Smooth muscle cell (in vitro differentiated cells): ENCODE results near the gene C1orf87. TPM values are rescaled to one million over a fixed set of nuclear protein-coding genes. Genes with fewer than 3 reads are reported as not detected.

Experiments used
- DNase-seq: peaks from one replicate; lab custom pipeline; 2025; ENCODE audit not compliant: unreplicated experiment; lab: John Stamatoyannopoulos, UW
- H2AFZ ChIP-seq: fragments of 200-600 bp; sonication (generic); 2 replicates; pipeline ENCODE4 v1.6.0; 2016; ENCODE audit warnings: antibody characterized with exemption, low read depth, mild to moderate bottlenecking
- H3F3A ChIP-seq: fragments of 200-600 bp; sonication (generic); 2 replicates; pipeline ENCODE4 v1.6.0; 2017; ENCODE audit warnings: antibody characterized with exemption, low read depth
- H3K27ac ChIP-seq: fragments of 200-600 bp; sonication (generic); 2 replicates; pipeline ENCODE4 v1.5.1; 2016; ENCODE audit warnings: low read depth, mild to moderate bottlenecking
- H3K27me3 ChIP-seq: fragments of 200-600 bp; sonication (generic); 2 replicates; pipeline ENCODE4 v1.6.1; 2016; ENCODE audit warnings: low read depth, mild to moderate bottlenecking
- H3K36me3 ChIP-seq: fragments of 200-600 bp; sonication (generic); 2 replicates; pipeline ENCODE4 v1.5.1; 2016; ENCODE audit warnings: low read depth
- H3K4me1 ChIP-seq: fragments of 200-600 bp; sonication (generic); 2 replicates; pipeline ENCODE4 v1.5.1; 2016; ENCODE audit warnings: low read depth
- H3K4me2 ChIP-seq: fragments of 200-600 bp; sonication (generic); 2 replicates; pipeline ENCODE4 v1.6.0; 2016; ENCODE audit warnings: mild to moderate bottlenecking
- H3K4me3 ChIP-seq: fragments of 200-600 bp; sonication (generic); 2 replicates; pipeline ENCODE4 v1.5.1; 2016; ENCODE audit warnings: mild to moderate bottlenecking
- H3K79me2 ChIP-seq: fragments of 200-600 bp; sonication (generic); 2 replicates; pipeline ENCODE4 v1.6.0; 2016; ENCODE audit warnings: low read depth, mild to moderate bottlenecking
- H3K9ac ChIP-seq: fragments of 200-600 bp; sonication (generic); 2 replicates; pipeline ENCODE4 v1.6.0; 2016; ENCODE audit warnings: low read depth
- H3K9me3 ChIP-seq: fragments of 200-600 bp; sonication (generic); replicated peaks from 2 replicates; pipeline ENCODE4 v1.5.1; 2016; ENCODE audit warnings: low read depth
- H4K20me1 ChIP-seq: fragments of 200-600 bp; sonication (generic); 2 replicates; pipeline ENCODE4 v1.6.0; 2016; ENCODE audit warnings: low read depth
- WGBS: methylation state at CpG from one replicate; pipeline ENCODE4 v1.1.7; 2016; ENCODE audit warnings: low lambda C conversion rate; 5-methylcytosine and 5-hydroxymethylcytosine counted together
- polyA plus RNA-seq: library from polyadenylated mRNA; unstranded; fragments of >200 nt; fragmentation: Nextera tagmentation; extraction: Ambion mirVana; gene quantifications from 2 replicates; pipeline ENCODE4 v1.2.1, GENCODE V29; 2016
- total RNA-seq: library from RNA; depleted of rRNA; stranded (reverse); fragments of >200 nt; gene quantifications from 2 replicates; pipeline ENCODE4 v1.2.3, GENCODE V29; 2014
- TF ChIP-seq, protein P1 (sequence below): fragments of 200-600 bp; sonication (generic); IDR thresholded peaks from 2 replicates; pipeline ENCODE4 v1.5.1; 2017; ENCODE audit warnings: borderline replicate concordance, mild to moderate bottlenecking, antibody characterized with exemption; ENCODE audit not compliant: insufficient read depth, poor library complexity, severe bottlenecking

The C1orf87 gene
- total and polyA plus RNA-seq, 2 experiments from 2014 or later, result not detected

DNA sequence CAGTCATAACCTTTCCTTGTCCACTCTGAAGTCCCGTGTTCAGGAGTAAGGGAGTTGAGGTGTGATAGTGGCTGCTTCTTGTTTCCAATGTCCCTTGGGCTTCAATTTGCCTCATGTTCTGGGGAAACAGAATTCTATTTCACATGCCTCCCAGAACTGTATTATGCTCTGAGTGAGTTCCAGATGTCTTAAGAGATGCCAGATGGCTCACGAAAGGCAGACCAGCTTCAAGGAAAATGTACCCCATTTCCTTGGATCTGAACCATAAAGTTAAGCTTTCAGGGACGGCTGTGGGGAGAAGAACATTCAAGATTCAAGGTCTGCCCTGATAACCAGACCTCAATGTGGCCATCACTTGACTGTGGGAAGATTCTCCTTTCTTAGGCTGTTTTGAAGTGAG lies 42.4 kb downstream of the C1orf87 start:
- H3K27me3 ChIP-seq, result no peaks in the 10 kb centered on the region
- DNase-seq, result no peak
- no peaks in the 10 kb centered on the region for H3F3A ChIP-seq
- H3K79me2 ChIP-seq, result no peaks in the 10 kb centered on the region
- H3K4me1 ChIP-seq, result no peaks in the 10 kb centered on the region
- no peak overlapping the region for H3K9ac ChIP-seq
- no peak overlapping the region for H3K27ac ChIP-seq
- no peaks in the 10 kb centered on the region for H3K9me3 ChIP-seq
- TF ChIP-seq, protein P1, sequence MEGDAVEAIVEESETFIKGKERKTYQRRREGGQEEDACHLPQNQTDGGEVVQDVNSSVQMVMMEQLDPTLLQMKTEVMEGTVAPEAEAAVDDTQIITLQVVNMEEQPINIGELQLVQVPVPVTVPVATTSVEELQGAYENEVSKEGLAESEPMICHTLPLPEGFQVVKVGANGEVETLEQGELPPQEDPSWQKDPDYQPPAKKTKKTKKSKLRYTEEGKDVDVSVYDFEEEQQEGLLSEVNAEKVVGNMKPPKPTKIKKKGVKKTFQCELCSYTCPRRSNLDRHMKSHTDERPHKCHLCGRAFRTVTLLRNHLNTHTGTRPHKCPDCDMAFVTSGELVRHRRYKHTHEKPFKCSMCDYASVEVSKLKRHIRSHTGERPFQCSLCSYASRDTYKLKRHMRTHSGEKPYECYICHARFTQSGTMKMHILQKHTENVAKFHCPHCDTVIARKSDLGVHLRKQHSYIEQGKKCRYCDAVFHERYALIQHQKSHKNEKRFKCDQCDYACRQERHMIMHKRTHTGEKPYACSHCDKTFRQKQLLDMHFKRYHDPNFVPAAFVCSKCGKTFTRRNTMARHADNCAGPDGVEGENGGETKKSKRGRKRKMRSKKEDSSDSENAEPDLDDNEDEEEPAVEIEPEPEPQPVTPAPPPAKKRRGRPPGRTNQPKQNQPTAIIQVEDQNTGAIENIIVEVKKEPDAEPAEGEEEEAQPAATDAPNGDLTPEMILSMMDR, result no peak
- H4K20me1 ChIP-seq, result no peaks in the 10 kb centered on the region
- H3K36me3 ChIP-seq, result no peaks in the 10 kb centered on the region
- peak overlapping the region; percentile 5 for H3K4me2 ChIP-seq
- H3K4me3 ChIP-seq, result no peak overlapping the region
- no peak overlapping the region for H2AFZ ChIP-seq
- 35% methylated on average over 3 of the region's 3 CpGs for WGBS

DNA sequence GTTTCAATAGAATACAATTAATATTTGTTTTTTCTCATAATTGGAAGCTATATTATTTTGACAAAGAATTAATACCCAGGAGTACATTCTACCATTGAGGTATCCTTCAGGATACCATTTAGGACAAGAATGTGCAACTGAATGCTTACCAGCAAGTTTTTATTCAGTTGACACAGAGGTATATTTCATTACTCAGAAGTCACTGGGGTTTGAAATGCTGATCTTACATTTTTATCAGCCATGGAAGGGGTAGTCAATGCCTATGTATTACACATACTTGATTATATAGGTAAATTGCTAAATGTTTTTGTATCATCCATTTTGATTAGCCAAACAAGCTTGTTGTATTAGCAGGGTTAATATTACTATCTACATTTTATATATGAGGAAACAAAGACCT lies 48.0 kb downstream of the C1orf87 start:
- H3K9ac ChIP-seq, result no peak overlapping the region
- no peaks in the 10 kb centered on the region for H3K9me3 ChIP-seq
- no peaks in the 10 kb centered on the region for H3K4me1 ChIP-seq
- no peaks in the 10 kb centered on the region for H3K36me3 ChIP-seq
- DNase-seq, result no peak
- H3K27me3 ChIP-seq, result peaks cover 5% of the 10 kb centered on the region
- TF ChIP-seq, protein P1, result no peak
- no peaks in the 10 kb centered on the region for H3F3A ChIP-seq
- H2AFZ ChIP-seq, result no peak overlapping the region
- H3K4me2 ChIP-seq, result no peak overlapping the region
- no peaks in the 10 kb centered on the region for H4K20me1 ChIP-seq
- no peak overlapping the region for H3K4me3 ChIP-seq
- no peaks in the 10 kb centered on the region for H3K79me2 ChIP-seq
- no peak overlapping the region for H3K27ac ChIP-seq

DNA sequence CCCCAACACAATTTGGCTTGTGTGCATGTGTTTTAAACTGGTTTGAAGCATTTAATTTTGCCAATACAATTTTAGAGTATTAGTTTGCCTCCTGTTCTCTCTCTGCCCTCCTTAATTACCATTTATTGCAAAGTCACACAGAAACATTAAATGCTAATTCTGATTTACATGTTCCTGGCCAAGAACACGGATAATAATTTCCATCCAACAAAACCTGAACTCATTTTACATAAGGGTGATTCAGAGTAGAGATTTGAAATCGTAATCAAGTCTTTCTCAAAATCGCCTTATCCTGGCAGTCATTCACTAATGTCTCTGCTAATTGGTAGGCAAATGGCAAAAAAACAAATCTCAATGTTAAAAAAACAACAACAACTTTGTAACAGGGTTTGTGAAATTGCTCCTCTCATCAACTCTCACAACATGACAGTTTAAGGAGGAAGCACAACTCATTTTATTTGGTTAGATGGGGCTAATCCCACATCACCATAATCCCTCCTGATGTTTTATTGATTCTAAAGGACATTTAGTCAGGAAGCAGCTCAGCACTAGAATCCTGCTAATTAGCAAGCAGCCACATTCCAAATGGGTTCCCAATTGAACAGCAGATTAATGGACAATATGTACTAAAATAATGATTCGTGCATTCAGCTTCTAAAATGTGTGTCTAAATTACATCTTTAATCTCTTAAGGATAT lies 55.9 kb downstream of the C1orf87 start:
- TF ChIP-seq, protein P1, result no peak
- Histone ChIP-seq H3K9ac (no peak overlapping the region), H3K27ac (no peak overlapping the region), H3K79me2 (no peaks in the 10 kb centered on the region), H3K4me2 (no peak overlapping the region), H3K9me3 (no peaks in the 10 kb centered on the region), H3F3A (no peaks in the 10 kb centered on the region), H3K27me3 (no peaks in the 10 kb centered on the region), H3K4me3 (no peak overlapping the region), H4K20me1 (no peaks in the 10 kb centered on the region), H3K36me3 (no peaks in the 10 kb centered on the region), H3K4me1 (peaks cover 10% of the 10 kb centered on the region), H2AFZ (no peak overlapping the region)
- 87% methylated on average over 4 of the region's 4 CpGs for WGBS
- no peak for DNase-seq

DNA sequence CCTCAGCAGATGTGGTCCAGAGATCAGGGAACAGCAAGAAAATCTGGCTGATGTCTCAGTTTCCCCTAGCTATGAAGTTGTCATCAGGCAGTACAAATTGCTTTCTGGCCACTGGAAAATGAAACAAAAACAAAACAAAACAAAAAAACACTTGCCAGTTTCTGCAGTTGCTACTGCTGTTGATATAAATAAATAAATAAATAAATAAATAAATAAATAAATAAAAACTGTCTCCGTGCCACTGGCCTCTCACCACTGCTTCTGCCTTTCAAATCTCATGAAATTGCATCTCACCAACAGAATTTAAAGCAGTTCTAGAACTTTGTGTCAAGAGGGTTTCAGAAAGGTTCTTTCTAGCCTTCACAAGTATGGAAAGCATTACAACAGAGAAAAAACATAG lies 62.9 kb downstream of the C1orf87 start:
- Histone ChIP-seq H4K20me1 (no peaks in the 10 kb centered on the region), H2AFZ (no peak overlapping the region), H3K36me3 (no peaks in the 10 kb centered on the region), H3K27ac (no peak overlapping the region), H3K4me2 (no peak overlapping the region), H3K9me3 (no peaks in the 10 kb centered on the region), H3K27me3 (no peaks in the 10 kb centered on the region), H3F3A (no peaks in the 10 kb centered on the region), H3K4me1 (no peaks in the 10 kb centered on the region), H3K4me3 (no peak overlapping the region), H3K9ac (no peak overlapping the region), H3K79me2 (no peaks in the 10 kb centered on the region)
- 92% methylated on average over 1 of the region's 1 CpG for WGBS
- TF ChIP-seq, protein P1, result no peak
- no peak for DNase-seq
